Endometrial microvascular endothelial cells (primary cell): Measurements from ENCODE around the gene RBFOX2. TPM values are rescaled to one million over a fixed set of nuclear protein-coding genes. Genes with fewer than 3 reads are reported as not detected.

Experiments
- in situ Hi-C: cut with HindIII; loops from 2 replicates; pipeline ENCODE4 v1.10.0; 2017; ENCODE audit warnings: low sequenced_read_pairs, low pct_unique_long_range_greater_than_20kb; ENCODE audit errors: inconsistent ontology term
- total RNA-seq: library from RNA; depleted of rRNA; stranded (reverse); fragments of >200 nt; gene quantifications from one replicate; pipeline ENCODE4 v1.2.3, GENCODE V29; 2015; ENCODE audit errors: inconsistent ontology term

Gene RBFOX2
- total RNA-seq, 1 donor from 2014 or later: 80.5 TPM

DNA sequence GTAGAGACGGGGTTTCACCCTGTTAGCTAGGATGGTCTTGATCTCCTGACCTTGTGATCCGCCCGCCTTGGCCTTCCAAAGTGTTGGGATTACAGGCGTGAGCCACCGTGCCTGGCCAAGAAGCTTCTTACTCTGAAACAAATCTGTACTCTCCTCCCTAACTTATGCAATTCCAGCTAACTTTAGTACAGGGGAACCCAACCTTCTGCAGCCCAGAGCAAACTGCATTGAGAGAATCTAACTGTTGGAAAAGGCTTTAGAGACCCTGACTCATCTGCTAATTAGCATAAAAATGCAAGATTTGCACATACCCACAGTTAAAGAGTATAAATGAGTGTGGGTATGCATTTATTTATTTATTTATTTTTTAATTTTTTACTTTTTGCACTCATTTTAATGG is 246.1 kb downstream of the RBFOX2 start:
- in situ Hi-C loops: no loop called here

DNA sequence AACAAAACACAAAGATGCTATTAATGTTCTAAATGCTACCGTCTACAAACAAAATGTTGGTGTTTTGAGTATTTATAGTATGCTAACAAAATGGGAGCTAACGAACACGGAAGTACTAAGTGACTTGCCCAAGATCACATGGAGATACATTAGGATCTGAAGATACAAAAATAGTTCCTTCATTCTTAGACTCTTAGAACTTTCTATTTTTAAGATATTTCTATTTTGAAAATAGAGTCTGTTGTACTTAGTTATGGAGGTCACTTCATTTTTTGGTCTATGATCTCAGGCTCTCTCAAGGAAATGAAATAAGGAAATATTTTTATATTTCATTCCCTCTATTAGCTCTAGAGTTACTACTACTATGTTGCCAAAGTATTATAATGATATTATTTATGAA is 246.7 kb downstream of the RBFOX2 start:
- in situ Hi-C loops: no loop called here

DNA sequence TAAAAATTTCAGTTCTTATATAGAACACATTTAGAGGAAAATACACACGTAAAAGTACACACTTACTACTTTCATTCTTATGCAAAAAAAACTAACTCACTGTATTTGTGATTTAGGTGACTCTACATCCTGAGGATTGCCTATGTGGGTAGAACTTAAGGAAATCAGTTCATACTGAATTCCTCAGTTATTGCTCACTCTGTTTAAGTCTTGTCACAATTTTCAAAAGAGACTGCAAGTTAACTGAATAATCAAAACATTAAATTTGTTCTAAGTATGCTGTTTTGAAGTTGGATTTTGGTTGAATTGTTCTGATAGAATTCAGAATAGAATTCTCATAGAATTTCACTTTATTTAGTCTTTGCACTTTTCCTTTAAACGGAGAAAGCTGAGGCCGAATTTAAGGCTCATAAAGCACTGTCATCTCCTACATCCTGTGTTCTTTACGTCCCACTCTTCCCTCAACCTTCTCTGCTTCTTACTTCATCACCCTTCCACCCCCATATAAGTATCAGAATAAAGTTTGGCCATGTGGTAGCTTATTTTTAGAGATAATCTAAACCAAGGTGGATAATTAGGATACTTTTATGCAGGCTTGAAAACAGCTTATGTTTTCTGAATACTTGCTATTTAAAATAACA is 251.2 kb downstream of the RBFOX2 start:
- in situ Hi-C loops: no loop called here

DNA sequence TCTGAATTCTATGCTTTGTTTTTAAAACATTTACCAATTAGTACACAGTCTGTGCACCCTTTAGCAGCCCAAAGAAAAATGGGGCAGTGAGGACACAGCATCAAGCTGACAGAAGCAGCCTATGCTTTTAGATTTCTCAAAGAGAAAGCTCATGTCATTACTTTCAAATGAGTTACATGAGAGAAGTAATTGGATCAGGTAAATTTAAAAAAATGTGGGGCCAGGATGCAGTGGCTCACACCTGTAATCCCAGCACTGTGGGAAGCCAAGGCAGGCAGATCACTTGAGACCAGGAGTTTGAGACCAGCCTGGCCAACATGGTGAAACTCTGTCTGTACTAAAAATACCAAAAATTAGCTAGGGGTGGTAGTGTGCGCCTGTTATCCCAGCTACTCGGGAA is 253.3 kb downstream of the RBFOX2 start:
- in situ Hi-C loops: no loop called here

DNA sequence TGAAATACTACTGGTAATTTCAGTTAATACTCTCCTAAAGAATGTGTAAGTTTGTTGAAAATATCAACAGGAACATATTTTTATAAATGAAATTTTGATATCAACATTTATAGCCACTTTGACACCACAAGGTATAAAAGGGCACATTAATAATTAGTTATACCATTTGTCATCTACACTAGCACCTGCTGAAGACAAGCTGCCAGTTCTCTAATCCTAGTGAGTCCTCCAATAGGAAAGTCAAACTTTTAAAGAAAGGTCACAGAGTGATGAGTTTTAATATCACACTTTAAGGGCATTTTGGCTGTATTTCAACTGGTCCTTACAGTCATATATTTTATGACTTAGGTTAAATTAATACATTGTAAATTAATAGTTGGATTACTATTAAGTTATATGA is 258.6 kb downstream of the RBFOX2 start:
- in situ Hi-C loops: no loop called here

DNA sequence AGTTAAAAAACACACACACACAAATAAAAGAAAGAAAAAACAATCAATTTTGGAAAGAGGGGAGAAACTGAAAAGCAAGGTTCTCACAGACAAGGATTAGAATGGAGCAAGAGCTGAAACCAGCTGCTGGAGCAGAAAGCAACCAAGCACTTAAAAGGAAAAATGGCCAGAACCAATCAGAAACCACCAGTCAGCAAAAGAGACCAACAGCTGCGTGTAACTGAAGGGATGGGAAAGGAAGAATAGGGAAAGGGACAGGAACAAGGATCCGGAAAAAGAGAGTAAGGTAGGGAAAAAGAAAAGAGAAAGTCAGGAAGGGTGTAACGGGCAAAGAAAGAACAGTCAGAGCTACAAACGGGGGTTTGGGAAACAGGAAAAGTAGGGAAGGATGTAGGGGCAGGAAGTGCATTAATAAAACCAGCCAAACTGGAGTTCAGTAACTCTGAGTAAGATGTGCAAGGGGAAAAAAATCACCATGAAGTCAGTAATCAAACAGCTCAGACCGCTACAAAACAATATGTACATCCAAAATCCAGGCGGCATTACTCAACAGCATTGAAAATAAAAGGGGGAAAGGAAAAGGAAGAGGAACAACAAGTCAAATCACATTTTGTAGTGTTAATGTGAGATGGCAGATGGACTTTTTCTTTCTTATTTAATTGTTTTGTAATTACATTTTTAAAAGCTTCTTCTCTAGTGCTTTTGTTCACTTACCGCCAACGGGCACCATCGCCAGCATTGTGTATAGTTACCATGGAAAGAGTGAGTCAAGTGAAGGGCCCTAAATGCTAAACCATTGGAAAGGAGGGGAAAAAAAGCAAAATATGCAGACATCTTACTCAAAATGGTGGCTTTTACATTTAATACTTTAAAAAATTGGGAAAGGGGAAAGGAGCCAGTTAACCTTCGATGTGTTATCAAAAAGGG is 261.7 kb downstream of the RBFOX2 start:
- in situ Hi-C loops: no loop called here

DNA sequence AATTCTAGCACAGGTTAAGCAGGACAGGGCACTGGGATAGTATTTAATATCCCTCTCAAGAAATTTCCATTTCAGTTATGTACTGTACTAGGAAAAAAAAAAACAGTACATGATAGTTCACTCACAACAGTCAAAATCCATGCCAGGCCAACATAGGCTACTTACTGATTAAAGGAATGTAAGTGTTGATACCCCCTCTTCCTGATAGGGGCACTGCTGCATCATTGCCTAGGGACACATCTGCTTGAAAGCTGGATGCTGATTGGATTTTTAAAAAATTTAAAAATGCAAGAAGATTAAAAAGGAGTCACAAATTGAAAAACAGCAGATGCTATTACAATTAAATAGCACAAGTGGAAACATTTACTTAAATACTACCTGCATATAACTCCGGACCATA is 267.6 kb downstream of the RBFOX2 start:
- in situ Hi-C loops: no loop called here

DNA sequence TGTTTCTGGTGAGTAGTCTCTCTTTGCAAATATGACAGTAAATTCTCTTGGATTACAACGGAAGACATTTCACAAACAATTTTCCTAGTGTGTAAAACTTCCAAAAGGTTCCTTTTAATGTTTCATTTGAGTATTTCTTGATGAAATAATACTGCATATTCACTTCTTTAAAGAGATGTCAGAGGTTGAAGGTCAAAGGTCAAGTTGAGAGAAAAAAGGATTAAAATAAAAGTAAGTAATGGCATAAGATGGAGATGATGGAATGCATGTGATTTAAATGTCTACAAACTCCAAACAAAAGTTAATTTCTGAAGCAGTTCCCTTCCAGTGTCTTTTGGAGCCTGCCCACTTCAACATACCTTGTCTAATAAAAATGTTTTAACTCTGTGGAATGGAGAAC is 270.2 kb downstream of the RBFOX2 start:
- in situ Hi-C loops: no loop called here

DNA sequence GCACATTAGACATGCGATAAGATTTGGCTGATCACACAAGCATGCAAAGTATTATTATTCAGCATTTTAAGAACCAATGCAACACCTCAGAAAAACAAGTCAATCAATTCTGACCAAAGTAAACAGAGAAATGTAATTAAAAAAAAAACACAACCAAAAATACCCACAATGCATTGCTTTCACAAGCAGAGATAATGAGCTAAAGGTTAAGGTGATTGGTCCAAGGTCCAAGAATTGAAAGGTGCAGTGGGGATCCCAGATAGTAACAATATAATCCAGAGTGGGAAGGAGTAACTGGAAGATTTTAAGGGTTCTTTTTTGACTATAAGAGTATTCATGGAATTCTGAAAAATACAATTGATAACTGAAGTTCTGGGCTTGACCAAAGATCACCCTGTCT is 271.9 kb downstream of the RBFOX2 start:
- in situ Hi-C loops: no loop called here

DNA sequence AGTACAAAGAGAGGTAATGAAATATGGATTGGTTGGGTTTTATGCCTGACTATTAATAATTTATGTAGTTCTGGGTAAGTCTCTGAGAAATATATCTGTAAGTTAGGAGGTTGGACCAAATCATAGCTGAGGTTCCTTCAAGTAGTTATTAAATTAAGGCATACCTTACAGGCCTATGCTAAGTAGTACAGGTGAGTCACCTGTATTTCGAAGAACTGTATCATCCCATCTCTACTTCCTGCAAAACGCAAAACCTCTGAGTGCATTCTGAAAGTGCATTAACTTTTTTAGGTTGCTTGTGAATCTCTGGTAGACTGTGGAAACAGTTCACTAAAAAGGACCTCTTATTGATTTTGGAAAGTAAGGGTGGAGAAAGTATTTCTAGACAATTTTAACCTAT is 273.9 kb downstream of the RBFOX2 start:
- in situ Hi-C loops: no loop called here

DNA sequence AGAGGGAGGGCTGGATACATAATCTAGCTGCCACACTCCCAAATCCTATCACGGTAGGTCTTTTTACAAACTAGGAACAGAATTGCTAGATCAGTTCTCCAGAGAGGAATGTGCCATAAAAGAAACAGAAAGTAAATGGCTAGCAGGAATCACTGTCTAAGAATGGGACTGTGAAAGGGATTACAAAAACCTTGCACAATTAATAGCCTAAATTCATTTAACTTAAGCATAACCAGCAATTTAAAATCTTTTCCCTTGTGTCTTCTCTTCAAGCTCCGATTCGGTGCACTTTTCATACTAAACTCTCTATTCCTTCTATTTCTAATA is 275.8 kb downstream of the RBFOX2 start:
- in situ Hi-C loops: no loop called here

DNA sequence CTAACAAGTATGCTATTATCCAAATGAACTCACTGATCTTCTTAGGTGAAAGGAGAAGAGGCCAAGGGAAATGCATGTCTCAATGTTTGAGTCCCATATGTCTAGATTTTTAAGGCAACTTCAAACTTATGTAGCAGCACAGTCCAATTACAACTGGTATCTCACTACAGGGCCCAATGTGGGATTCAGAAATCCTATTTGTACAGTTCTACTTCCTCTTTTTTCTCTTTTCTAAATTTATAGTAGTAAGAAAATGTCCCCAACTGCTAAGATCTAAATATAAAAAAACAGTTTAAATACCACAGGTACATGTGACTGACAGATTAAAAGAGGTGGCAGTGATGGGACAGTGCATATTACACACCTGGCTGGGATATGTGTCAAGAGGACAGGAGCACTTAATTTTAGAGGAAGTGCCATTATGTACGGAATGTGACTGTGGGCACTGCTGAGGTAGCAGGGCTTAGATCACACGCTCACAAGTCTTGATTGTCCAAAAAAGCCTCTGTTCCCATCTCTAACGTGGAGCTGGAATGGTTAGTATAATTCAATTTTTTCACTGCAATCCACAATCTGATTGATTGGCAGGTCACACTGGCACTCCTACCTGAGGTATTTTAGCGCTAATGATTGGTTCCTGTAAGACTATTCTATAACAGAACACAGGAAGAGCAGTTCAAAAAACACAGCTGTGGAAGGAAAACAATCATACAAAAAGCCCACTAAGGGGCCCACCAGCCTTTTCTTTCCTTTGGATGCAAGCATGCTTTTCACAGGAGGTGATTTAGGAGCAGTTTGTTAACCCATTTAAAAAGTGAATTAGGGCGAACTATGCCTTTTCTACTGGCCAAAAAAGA is 276.4 kb downstream of the RBFOX2 start:
- in situ Hi-C loops: no loop called here

DNA sequence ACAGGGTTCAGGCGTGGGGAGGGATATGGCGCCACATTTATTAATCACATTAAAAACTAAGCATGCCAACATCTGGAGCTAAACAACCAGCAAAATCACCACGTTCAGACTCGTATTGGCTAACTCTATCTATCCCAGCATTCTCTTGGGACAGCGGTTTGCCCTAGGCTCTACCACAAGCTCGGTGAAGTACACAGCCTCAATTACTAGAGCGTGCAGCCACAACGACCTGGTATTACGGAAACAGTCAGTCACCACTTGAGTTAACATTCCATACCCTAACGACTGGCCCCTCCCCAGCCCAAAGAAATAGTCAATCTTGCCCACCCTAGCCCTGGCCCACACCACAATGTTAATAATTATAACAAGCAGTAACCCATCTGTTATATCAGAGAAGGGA is 278.8 kb downstream of the RBFOX2 start:
- in situ Hi-C loops: loop anchor here (25.0 kb wide), 1 partner anchor 113 kb away; the partner anchor contains the start of gene APOL6

DNA sequence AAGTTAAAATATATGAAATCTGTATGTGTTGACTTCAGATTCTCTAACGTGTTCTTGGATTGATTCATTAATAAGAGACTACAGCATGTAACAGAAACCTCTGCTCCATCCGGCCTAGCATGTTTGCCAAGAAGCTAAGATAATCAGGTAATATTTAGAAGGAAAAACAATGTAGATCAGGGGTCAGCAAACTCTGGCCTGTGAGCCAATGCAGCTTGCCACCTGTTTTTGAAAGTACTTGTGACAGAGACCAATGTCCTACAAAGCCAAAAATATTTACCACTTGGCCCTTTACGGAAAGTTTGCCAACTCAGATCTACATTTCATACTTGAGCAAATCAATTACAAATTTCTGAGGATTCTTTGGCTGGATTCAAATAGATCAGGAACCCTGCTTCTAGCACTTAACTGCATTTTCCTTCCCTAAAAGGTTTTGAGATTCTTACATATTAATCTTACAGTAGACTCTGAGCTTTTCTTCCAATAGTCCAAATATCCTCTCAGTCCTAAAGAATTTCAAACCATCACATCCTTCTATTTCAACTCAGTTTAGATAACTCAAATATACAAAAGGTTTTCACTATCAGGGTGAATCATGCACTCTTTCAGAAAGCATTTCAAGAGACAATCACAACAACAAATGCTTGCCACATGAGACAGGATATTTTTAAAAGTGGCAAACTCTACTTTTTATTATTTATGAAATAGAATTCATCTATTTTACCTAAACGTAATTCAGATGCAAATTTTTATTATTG is 281.5 kb downstream of the RBFOX2 start:
- in situ Hi-C loops: loop anchor here (25.0 kb wide), 1 partner anchor 110 kb away; the partner anchor contains the start of gene APOL6

DNA sequence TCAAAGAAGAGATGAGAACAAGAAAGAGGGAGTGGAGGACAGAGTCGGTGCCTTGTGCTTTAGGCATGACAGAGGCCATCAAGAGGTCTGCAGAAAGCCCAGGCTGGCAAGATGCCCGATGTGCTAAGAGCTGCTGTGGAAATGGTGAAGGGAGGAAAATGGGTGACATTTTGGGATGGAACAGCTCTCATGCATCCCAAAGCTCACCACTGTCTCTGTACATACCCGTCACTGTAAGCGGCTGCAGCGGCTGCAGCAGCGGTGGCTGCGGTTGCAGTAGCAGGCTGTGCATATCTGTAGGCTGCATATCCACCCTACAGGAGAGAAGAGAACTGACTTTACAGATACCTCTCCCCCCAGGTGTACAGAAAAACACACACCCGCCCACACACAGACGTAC is 282.4 kb downstream of the RBFOX2 start:
- in situ Hi-C loops: loop anchor here (25.0 kb wide), 1 partner anchor 109 kb away; the partner anchor contains the start of gene APOL6

DNA sequence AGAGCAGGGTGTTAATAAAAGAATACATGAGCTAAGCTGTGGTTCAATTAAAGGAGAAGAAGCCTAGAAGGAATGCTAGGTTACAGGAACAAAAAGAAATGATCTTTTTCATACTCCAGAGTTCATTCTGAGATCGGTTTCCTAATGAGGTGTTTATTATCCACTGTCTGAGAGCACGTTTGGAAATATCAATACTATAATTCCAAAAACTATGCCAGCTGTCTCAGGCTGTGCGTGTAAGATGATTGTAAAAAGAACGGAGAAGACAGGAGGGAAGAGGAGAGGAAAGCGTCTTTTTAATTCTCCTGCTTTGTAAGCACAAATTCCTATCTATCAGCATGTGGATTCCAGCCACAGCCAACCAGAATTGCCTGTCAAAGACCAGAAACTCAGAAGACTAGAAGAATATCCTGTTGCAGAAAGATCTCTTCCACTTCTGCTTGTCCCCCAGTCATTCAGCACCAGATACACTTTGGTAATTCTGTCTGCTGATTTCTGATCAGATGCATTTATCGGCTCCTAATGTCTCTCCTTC is 285.2 kb downstream of the RBFOX2 start:
- in situ Hi-C loops: loop anchor here (25.0 kb wide), 1 partner anchor 106 kb away; the partner anchor contains the start of gene APOL6

DNA sequence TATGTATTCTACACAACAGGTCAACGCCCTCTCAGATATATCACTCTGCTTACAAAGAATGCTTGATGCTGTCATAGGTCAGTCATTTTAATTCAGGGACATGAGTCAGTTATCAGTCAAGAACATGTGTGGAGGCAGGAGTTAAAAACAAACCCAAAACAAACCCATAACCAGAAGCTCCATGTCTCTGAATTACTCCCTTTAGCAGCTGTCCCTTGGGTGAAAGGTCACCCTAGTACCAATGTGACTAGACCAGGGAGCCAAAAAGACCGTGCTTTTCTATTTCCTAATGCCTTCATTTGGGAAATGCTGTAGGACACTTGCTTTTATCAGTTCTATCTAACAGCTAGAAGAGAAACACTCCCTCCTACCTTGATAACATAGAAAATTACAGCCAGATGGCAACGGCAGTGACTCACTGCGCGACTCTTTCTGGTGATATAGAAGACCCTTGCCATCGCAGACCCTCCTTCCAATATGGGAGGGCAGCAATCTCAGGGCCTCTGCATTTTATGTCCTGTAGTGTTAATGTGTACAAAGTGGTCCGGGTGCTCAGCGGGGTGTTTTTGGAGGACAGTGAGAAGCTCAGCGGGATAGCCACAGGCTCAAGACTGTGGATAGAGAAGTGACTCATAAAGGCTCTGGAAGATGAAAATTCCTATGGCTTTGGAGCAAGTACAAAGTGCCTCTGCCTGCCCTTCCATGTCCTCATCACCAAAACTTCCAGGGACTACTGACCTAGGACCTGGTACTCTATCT is 286.1 kb downstream of the RBFOX2 start:
- in situ Hi-C loops: loop anchor here (25.0 kb wide), 1 partner anchor 105 kb away; the partner anchor contains the start of gene APOL6

DNA sequence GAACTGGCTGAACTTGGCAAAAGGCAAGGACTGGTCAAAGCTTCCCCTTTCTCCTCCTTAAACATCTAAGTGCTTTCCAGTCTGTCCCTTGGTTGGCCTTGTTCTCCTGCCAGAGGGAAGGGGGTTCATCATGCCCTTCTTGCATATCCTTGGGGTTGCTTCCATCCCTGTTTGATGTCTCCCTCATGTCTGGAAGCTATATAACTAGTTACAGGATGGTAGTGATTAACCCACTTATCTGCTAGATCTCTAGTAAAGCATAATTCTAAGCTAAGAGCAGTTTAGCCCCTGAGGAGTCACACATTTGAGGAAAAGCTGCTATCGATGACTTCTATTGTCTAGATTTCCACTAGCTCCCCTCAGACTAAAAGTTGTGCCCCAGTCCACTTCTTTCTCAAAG is 288.0 kb downstream of the RBFOX2 start:
- in situ Hi-C loops: loop anchor here (25.0 kb wide), 1 partner anchor 103 kb away; the partner anchor contains the start of gene APOL6
